Measurements from ENCODE around the gene NMD3.
"Not testable (repeated sequence)": the region's sequence is repeated elsewhere in the genome, so short reads cannot be mapped to it uniquely, and the experiment has no call there.

Gene NMD3

GRCh38 chr3:161233557-161233956, 12.4 kb downstream of the NMD3 start:
- DNase-seq: no peak

- no peak for DNase-seq
Measured at GRCh38 chr3:161236240-161236639, 15.1 kb downstream of the NMD3 start.

- DNase-seq: no peak
Measured at GRCh38 chr3:161239700-161240099, 18.6 kb downstream of the NMD3 start.

DNA sequence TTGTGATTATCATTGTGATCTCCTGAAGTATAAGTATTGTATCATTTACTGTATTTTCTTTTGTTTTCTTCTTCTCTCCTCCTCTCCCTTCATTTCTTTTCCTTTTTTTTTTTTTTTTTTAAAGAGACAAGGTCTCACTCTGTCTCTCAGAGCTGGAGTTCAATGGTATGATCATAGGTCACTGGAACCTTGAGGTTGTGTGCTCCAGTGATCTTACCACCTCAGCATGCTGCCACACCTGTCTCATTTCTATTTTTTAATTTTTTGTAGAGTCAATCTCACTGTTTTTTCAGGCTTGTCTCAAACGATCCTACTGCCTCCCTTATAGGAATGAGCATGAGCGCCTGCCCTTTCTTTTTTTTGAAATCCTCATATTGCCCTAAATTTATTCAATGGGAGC, 23.4 kb downstream of the NMD3 start:
- no peak for DNase-seq

DNA sequence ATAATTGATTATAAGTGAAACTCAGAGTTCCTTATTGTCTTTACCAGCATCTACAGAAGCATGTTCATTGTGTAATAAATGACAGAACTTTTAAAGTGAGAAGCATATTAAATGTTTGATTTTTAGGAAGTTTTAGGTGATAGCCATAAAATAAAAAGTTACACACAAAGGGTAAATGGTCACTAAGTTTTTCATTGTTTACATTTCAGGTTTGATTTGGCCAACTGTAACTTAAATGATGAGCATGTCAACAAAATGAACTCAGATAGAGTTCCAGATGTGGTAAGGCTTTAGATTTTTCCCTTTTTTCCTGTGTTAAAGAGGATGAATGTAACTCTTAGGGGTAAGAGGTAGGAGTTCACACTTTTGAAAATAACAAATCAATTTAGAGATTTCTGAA, 25.9 kb downstream of the NMD3 start:
- no peak for DNase-seq

DNA sequence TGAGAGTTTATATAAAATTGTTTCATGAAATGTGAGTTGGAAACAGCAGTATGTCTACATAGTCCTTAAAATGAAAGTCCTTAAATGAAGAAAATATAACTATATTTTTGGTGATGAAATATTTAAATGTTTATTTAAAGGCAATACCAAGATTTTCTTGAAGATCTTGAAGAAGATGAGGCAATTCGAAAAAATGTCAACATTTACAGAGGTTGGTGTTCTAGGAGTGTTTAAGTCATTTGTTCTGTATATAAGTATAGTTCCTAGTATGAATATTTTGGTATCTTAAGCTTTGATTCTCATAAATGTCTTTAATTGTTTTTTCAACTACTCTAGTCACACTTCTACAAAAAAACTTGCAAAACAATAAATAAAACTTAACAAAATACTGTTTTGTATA, 29.0 kb downstream of the NMD3 start:
- no peak for DNase-seq

DNA sequence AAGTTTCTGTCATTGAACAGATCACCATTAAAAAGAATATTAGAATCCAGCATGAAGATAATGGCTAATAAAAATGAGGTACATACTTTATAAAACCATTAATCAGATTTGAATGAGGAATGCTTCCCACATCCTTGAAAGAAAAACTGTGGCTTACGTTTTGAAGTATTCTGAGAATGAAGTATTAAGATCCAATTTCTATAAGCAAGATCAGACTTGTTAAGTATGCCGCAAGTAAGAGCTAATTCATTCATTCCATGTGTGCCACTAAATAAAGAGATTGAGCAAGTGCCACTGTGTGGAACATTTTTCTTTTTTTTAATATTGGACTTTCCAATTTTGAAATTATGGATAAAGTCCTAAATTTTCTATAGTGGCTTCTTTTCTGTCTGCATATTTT, 30.6 kb downstream of the NMD3 start:
- no peak for DNase-seq

- no peak for DNase-seq
Measured at GRCh38 chr3:161252143-161252542, 31.0 kb downstream of the NMD3 start.

- no peak for DNase-seq
Measured at GRCh38 chr3:161253711-161254110, 32.6 kb downstream of the NMD3 start.

- no peak for DNase-seq
Measured at GRCh38 chr3:161254861-161255260, 33.8 kb downstream of the NMD3 start.

DNA sequence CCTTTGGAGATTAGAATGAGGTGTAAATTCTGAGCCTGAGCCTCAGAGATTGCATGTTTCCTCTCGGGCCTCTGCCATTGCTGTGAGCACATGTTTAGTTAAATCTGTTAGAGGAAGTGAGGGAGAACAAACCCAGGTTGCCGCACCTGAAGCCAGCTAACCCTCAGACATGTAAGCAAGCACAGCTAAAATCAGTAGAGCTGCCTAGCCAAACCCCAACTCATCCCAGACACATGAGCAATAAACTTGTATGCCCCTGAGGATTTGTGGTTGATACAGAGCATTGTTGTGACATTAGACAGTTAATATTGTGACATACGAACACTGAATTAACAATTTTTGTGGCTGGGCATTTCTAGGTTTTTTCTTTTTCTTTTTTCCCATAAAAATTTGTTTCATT, 41.9 kb downstream of the NMD3 start:
- DNase-seq: no peak

DNA sequence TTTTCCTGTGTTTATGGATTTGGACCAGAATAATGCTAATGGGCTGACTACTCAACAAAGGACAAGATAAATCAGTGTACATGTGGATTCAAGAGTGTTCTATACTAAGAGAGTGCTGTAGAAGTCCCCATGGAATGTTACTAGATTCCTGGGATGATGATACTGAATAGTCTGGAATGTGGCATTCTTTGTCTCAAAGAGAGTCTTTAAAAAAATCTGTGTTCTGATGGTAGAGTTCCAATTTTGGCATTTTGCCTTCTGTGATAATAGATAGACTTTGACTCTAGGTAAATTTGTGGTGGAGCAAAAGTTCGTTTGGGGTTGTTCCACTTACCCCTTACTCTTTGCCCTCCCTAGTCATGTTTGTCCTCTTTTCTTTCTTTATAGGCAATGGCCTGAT, 43.7 kb downstream of the NMD3 start:
- DNase-seq: no peak

GRCh38 chr3:161265916-161266571, 44.9 kb downstream of the NMD3 start:
- DNase-seq: no peak

- no peak for DNase-seq
Measured at GRCh38 chr3:161266731-161267150, 45.6 kb downstream of the NMD3 start.

DNA sequence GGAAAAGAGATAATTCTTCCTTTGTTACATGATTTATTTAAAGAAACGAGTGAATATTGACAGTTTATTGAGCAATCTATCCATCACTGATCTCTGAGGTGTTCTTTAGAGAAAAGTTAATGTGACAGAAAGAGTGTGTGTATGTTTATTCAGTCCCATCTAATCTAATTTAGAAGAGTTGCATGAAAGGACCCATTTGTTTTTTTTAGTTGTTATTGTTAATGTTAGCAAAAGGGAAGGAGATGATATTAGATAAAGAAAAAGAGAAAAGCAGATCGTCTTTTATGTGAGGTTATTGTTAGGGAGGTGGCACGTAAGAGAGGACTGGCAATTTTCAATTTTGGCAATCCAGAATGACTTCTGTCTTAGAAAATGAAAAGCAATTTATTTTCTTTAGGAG, 46.5 kb downstream of the NMD3 start:
- DNase-seq: no peak

DNA sequence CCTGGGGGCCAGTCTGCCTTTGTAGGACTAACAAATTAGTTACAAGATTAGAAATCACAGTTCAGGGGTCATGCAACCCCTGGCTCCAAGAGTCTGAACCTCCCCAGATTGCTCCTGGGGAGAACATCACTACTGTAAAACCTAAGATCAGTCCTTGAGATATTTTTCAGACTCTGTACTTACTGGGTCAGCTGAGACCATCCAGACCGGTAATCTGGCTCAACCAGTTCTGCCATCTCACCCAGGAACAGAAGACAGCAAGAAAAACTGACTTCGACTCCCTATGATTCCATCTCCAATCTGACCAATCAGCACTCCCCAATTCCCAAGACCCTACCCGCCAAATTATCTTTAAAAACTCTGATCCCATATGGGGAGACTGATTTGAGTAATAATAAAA, 47.5 kb downstream of the NMD3 start:
- no peak for DNase-seq

DNA sequence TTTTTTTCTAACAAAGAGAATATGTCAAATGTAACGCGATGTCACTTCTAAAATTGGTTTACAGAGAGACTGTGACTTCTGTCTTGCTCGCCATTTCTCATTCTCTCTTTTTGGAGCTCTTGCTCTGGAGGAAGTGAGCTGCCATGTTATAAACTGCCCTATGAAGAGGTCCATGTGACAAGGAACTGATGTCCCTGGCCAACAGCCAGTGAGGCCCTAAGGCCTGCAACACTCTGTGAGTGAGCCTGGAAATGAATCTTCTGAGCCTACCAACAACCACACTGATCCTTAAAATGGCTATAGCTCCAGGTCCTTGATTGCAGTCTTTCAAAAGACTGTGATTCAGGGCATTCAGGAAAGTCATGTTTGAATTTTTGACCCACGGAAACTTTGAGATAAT, 49.9 kb downstream of the NMD3 start:
- DNase-seq: no peak

- no peak for DNase-seq
Measured at GRCh38 chr3:161271646-161272045, 50.5 kb downstream of the NMD3 start.

- DNase-seq: no peak
Measured at GRCh38 chr3:161272524-161272923, 51.4 kb downstream of the NMD3 start.

DNA sequence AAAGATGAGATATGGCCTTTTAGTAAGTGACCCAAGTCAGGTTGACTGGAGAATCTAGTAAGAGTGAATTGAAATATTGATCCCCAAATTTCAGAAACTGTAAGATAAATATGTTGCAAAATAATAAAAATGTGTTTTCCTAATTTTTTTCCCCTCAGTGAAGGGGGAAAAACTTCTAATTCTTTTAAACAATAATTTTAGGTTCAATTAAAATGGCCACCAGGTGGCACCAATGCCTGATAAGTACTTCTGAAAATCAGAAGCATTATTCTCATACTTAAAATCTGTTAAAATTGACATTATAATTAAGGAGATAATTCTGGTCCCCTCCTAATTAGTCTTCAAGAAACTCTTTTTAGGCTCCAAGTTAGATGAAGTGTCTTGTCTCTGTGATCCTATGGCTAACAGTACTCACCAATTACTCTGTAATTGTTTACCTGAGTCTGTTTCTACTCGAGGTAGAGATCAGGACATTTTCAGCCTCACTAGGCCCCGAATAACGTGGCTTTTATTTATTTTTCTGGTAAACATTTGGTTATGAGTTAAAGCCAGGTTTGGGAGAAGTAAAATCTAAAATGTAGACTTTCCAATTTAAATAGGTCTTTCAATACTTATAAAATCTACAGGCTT, 52.6 kb downstream of the NMD3 start:
- DNase-seq: no peak

- no peak for DNase-seq
Measured at GRCh38 chr3:161274691-161275298, 53.7 kb downstream of the NMD3 start.

- no peak for DNase-seq
Measured at GRCh38 chr3:161275919-161276318, 54.8 kb downstream of the NMD3 start.

- not testable (repeated sequence) for DNase-seq
Measured at GRCh38 chr3:161282387-161282786, 61.3 kb downstream of the NMD3 start.

- no peak for DNase-seq
Measured at GRCh38 chr3:161284989-161285388, 63.9 kb downstream of the NMD3 start.

DNA sequence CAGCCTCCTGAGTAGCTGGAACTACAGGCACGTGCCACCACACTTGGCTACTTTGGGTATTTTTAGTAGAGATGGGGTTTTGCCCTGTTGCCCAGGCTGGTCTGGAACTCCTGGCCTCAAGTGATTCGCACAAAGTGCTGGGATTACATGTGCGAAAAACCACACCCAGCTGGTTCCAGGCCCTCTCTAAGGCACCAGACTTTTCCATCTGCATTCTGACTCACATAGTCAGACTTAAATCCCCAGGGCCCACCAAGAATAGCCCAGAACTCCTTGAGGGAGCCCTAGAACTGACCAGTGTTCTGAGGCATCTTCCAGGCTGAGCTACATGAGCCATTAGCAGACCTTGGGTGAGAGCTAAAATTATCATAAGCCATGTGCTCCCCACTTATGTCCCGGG, 68.1 kb downstream of the NMD3 start:
- DNase-seq: no peak

Measured in GOT3 (cell line).